ENCODE results near the gene XIRP2. TPM values are rescaled to one million over a fixed set of nuclear protein-coding genes. Genes with fewer than 3 reads are reported as not detected.

XIRP2 gene
- total and polyA plus RNA-seq, 2 of the 13 experiments (the other 11 are each of a cell fraction or from before 2014, with no cell fraction given): 0.04 to 0.05 TPM

DNA sequence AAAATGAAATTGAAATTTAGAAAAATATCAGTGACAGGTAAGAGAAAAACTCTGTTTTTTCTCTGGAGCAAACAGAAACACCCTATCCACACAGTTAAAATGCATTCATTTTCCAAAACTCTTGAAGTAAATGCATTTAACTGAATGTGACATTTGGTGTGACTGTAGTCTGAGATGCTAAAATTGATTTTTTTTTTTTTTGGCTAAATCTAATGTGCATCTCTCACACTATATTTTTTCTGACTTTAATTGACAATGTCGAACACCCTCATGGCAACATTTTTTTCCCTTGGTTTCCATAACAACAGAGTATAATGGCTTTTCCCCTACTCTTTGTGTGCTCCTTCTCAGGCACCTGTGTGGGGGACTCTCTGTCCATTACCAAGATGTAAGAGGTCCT lies 366.4 kb downstream of the XIRP2 start:
- Histone ChIP-seq H3K4me1 (ENCODE audit: insufficient read depth, low read length) (no peaks in the 10 kb centered on the region), H3K27ac (ENCODE audit: extremely low read length, insufficient read depth, low read length) (no peak overlapping the region), H2AFZ (ENCODE audit: low read length) (no peak overlapping the region), H3K4me3 (replicated peaks in 1 of 3; ENCODE audit: insufficient read depth in 1 of 3, low read depth in 2 of 3, low read length in 3 of 3) (no peak overlapping the region), H3K79me2 (ENCODE audit: insufficient read depth, low read length) (no peaks in the 10 kb centered on the region), H4K20me1 (ENCODE audit: insufficient read depth, low read length) (no peaks in the 10 kb centered on the region), H3K9ac (ENCODE audit: insufficient read depth, low read depth, low read length) (no peak overlapping the region), H3K9me3 (ENCODE audit: low read length) (no peaks in the 10 kb centered on the region), H3K4me2 (ENCODE audit: low read depth, low read length) (no peak overlapping the region), H3K36me3 (replicated peaks in 1 of 2; ENCODE audit: control insufficient read depth in 1 of 2, insufficient read depth in 2 of 2, low read length in 2 of 2) (no peaks in the 10 kb centered on the region), H3K27me3 (ENCODE audit: control insufficient read depth in 1 of 2, insufficient read depth in 2 of 2, low read length in 2 of 2) (peaks cover 0 to 7% of the 10 kb centered on the region in 2 experiments; a peak in 1 of 5 replicates)
- in situ Hi-C loops (cut with HindIII; ENCODE audit: extremely low pct_ligation_motif_present, low pct_unique_long_range_greater_than_20kb) (loop anchor here (25.0 kb wide), 1 partner anchor 858 kb away; no protein-coding TSS in a partner anchor), intact Hi-C loops (cut with micrococcal nuclease; ENCODE audit: unreplicated experiment) (no loop called here)
- 2% methylated on average over 1 of the region's 1 CpG for WGBS (ENCODE audit: low lambda C conversion rate)
- TF ChIP-seq ZFAT (CRISPR knock-in tag; conservative IDR thresholded peaks at IDR 0.05) (no peak), SCMH1 (CRISPR knock-in tag; IDR thresholded peaks at IDR 0.05; ENCODE audit: borderline replicate concordance) (no peak), MZF1 (CRISPR knock-in tag; IDR thresholded peaks at IDR 0.05; ENCODE audit: borderline replicate concordance) (no peak), ZNF326 (CRISPR knock-in tag; IDR thresholded peaks at IDR 0.05; ENCODE audit: borderline replicate concordance) (no peak), RFX5 (IDR thresholded peaks at IDR 0.05; ENCODE audit: low read depth, low read length) (no peak), SAP130 (CRISPR knock-in tag; IDR thresholded peaks at IDR 0.05; ENCODE audit: low read depth) (no peak)
- TF ChIP-seq, protein P1, sequence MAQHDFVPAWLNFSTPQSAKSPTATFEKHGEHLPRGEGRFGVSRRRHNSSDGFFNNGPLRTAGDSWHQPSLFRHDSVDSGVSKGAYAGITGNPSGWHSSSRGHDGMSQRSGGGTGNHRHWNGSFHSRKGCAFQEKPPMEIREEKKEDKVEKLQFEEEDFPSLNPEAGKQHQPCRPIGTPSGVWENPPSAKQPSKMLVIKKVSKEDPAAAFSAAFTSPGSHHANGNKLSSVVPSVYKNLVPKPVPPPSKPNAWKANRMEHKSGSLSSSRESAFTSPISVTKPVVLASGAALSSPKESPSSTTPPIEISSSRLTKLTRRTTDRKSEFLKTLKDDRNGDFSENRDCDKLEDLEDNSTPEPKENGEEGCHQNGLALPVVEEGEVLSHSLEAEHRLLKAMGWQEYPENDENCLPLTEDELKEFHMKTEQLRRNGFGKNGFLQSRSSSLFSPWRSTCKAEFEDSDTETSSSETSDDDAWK (CRISPR knock-in tag; IDR thresholded peaks at IDR 0.05): no peak
- DNase-seq (ENCODE audit: low spot score) (no peak), FAIRE-seq (no peak), ATAC-seq (no peak)
- ChIA-PET CTCF (ENCODE audit: low intra/inter-chr PET ratio, low total read pairs) (no interaction called here), POLR2A (no interaction called here)
- BruUV-seq (replicated peaks): no TSS peak

DNA sequence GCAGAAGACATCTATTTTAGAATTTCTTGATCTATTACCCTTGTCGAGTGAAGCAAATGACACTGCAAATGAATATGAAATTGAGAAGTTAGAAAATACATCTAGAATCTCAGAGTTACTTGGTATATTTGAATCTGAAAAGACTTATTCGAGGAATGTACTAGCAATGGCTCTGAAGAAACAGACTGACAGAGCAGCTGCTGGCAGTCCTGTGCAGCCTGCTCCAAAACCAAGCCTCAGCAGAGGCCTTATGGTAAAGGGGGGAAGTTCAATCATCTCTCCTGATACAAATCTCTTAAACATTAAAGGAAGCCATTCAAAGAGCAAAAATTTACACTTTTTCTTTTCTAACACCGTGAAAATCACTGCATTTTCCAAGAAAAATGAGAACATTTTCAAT lies 370.4 kb downstream of the XIRP2 start:
- H2AFZ ChIP-seq (ENCODE audit: low read length): no peak overlapping the region
- no peak overlapping the region for H3K9ac ChIP-seq (ENCODE audit: insufficient read depth, low read depth, low read length)
- H3K79me2 ChIP-seq (ENCODE audit: insufficient read depth, low read length): no peaks in the 10 kb centered on the region
- FAIRE-seq (no peak), ATAC-seq (no peak), DNase-seq (ENCODE audit: low spot score) (no peak)
- no TSS peak for BruUV-seq (replicated peaks)
- H3K4me3 ChIP-seq (replicated peaks in 1 of 3; ENCODE audit: insufficient read depth in 1 of 3, low read depth in 2 of 3, low read length in 3 of 3): no peak overlapping the region
- H3K27me3 ChIP-seq (ENCODE audit: control insufficient read depth in 1 of 2, insufficient read depth in 2 of 2, low read length in 2 of 2): no peaks in the 10 kb centered on the region
- 2% methylated on average over 3 of the region's 3 CpGs for WGBS (ENCODE audit: low lambda C conversion rate)
- no peaks in the 10 kb centered on the region for H3K4me1 ChIP-seq (ENCODE audit: insufficient read depth, low read length)
- H3K4me2 ChIP-seq (ENCODE audit: low read depth, low read length): no peak overlapping the region
- no peaks in the 10 kb centered on the region for H4K20me1 ChIP-seq (ENCODE audit: insufficient read depth, low read length)
- H3K27ac ChIP-seq (ENCODE audit: extremely low read length, insufficient read depth, low read length): no peak overlapping the region
- H3K9me3 ChIP-seq (ENCODE audit: low read length): no peaks in the 10 kb centered on the region
- in situ Hi-C loops (cut with HindIII; ENCODE audit: extremely low pct_ligation_motif_present, low pct_unique_long_range_greater_than_20kb) (loop anchor here (25.0 kb wide), 1 partner anchor 854 kb away; no protein-coding TSS in a partner anchor), intact Hi-C loops (cut with micrococcal nuclease; ENCODE audit: unreplicated experiment) (no loop called here)
- H3K36me3 ChIP-seq (replicated peaks in 1 of 2; ENCODE audit: control insufficient read depth in 1 of 2, insufficient read depth in 2 of 2, low read length in 2 of 2): no peaks in the 10 kb centered on the region
- ChIA-PET POLR2A (no interaction called here), CTCF (ENCODE audit: low intra/inter-chr PET ratio, low total read pairs) (no interaction called here)
- TF ChIP-seq ELF4 (CRISPR knock-in tag; IDR thresholded peaks at IDR 0.05; ENCODE audit: borderline replicate concordance) (no peak), ZNF24 (IDR thresholded peaks at IDR 0.05) (no peak), ZNF883 (CRISPR knock-in tag; IDR thresholded peaks at IDR 0.05; ENCODE audit: not compliant biosample characterization) (no peak), CHD4 (IDR thresholded peaks at IDR 0.05; ENCODE audit: borderline replicate concordance, low read length) (no peak), ADNP (CRISPR knock-in tag; IDR thresholded peaks at IDR 0.05) (no peak), MYNN (CRISPR knock-in tag; IDR thresholded peaks at IDR 0.05; ENCODE audit: low read depth) (no peak), ZC3H4 (CRISPR knock-in tag; IDR thresholded peaks at IDR 0.05; ENCODE audit: borderline replicate concordance) (no peak)
- TF ChIP-seq, protein P2, sequence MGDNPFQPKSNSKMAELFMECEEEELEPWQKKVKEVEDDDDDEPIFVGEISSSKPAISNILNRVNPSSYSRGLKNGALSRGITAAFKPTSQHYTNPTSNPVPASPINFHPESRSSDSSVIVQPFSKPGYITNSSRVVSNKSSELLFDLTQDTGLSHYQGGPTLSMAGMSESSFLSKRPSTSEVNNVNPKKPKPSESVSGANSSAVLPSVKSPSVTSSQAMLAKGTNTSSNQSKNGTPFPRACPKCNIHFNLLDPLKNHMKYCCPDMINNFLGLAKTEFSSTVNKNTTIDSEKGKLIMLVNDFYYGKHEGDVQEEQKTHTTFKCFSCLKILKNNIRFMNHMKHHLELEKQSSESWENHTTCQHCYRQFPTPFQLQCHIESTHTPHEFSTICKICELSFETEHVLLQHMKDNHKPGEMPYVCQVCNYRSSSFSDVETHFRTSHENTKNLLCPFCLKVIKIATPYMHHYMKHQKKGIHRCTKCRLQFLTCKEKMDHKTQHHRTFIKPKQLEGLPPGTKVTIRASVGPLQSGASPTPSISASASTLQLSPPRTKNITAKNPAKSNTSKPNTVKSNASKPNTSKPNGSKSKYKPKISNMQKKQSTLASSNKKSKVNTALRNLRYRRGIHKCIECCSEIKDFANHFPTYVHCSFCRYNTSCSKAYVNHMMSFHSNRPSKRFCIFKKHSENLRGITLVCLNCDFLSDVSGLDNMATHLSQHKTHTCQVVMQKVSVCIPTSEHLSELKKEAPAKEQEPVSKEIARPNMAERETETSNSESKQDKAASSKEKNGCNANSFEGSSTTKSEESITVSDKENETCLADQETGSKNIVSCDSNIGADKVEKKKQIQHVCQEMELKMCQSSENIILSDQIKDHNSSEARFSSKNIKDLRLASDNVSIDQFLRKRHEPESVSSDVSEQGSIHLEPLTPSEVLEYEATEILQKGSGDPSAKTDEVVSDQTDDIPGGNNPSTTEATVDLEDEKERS (CRISPR knock-in tag; IDR thresholded peaks at IDR 0.05): no peak
